CD4-positive, alpha-beta T cell treated with Interleukin-1 beta for 1 hour (primary cell): ENCODE results near the gene FPR2.
A peak's percentile ranks its signal among the peaks of the same experiment; 100 is the strongest.
"Not testable (repeated sequence)": the region's sequence is repeated elsewhere in the genome, so short reads cannot be mapped to it uniquely, and the experiment has no call there.

ENCODE experiments used
- DNase-seq, 2 donors: peaks; one replicate each; pipeline ENCODE4 v3.0.0-alpha.2; 2020 to 2022

Gene FPR2

GRCh38 chr19:51784922-51785690 is 24.1 kb downstream of the FPR2 start:
- DNase-seq = peak; percentile 31 to 82

GRCh38 chr19:51786646-51787494 is 25.9 kb downstream of the FPR2 start:
- no peak for DNase-seq

- DNase-seq = no peak
Observed at GRCh38 chr19:51788029-51788428, 27.0 kb downstream of the FPR2 start.

- DNase-seq = no peak
Observed at GRCh38 chr19:51789061-51789795, 28.2 kb downstream of the FPR2 start.

- DNase-seq = no peak
Observed at GRCh38 chr19:51792932-51793331, 32.0 kb downstream of the FPR2 start.

GRCh38 chr19:51793994-51794393 is 33.0 kb downstream of the FPR2 start:
- no peak for DNase-seq

GRCh38 chr19:51794885-51795490 is 34.0 kb downstream of the FPR2 start, which contains the start of gene FPR3:
FPR3 (plus strand) TSS chr19:51795157; CDS start chr19:51823749, 28,592 bp downstream.
- no peak for DNase-seq

- DNase-seq = peak in 1 of 2 donors; percentile 34
Observed at GRCh38 chr19:51796195-51796679, 35.3 kb downstream of the FPR2 start.

- no peak for DNase-seq
Observed at GRCh38 chr19:51797480-51797879, 36.5 kb downstream of the FPR2 start.

GRCh38 chr19:51798062-51798461 is 37.1 kb downstream of the FPR2 start:
- no peak for DNase-seq

- peak in 1 of 2 donors; percentile 68 for DNase-seq
Observed at GRCh38 chr19:51799034-51799773, 38.2 kb downstream of the FPR2 start.

GRCh38 chr19:51799774-51800472 is 38.9 kb downstream of the FPR2 start:
- DNase-seq = no peak

GRCh38 chr19:51800473-51801244 is 39.7 kb downstream of the FPR2 start:
- DNase-seq = no peak

- no peak for DNase-seq
Observed at GRCh38 chr19:51802775-51803174, 41.8 kb downstream of the FPR2 start.

GRCh38 chr19:51803519-51803918 is 42.5 kb downstream of the FPR2 start:
- DNase-seq = no peak

- DNase-seq = peak in 1 of 2 donors; percentile 26
Observed at GRCh38 chr19:51803967-51804366, 43.0 kb downstream of the FPR2 start.

GRCh38 chr19:51804789-51805188 is 43.8 kb downstream of the FPR2 start:
- not testable (repeated sequence) for DNase-seq

- not testable (repeated sequence) for DNase-seq
Observed at GRCh38 chr19:51805396-51805795, 44.4 kb downstream of the FPR2 start.

GRCh38 chr19:51806571-51806970 is 45.6 kb downstream of the FPR2 start:
- DNase-seq = not testable (repeated sequence)

- DNase-seq = no peak
Observed at GRCh38 chr19:51807111-51807701, 46.2 kb downstream of the FPR2 start.
